Measurements from ENCODE around the gene CADPS2. TPM values are rescaled to one million over a fixed set of nuclear protein-coding genes. Genes with fewer than 3 reads are reported as not detected.

Gene CADPS2
- total and polyA plus RNA-seq, 2 of the 4 experiments (the other 2 are of a cell fraction) = 0.10 to 0.54 TPM

DNA sequence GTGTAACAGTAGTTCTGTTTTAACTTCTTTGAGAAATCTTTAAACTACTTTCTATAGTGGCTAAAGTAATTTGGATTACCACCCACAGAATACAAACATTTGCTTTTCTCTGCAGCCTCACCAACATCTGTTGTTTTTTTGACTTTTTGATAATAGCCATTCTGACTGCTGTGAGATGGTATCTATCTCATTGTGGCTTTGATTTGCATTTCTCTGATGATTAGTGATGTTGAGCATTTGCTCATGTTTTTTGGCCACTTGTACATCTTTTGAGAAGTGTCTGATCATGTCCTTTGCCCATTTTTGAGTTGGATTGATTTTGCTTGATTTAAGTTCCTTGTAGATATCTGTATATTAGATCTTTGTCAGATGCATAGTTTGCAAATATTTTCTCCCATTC is 254.0 kb downstream of the CADPS2 start:
- H4K91ac ChIP-seq (ENCODE audit: insufficient read depth, low read depth, low read length) = no peak overlapping the region
- no peak overlapping the region for H2AK9ac ChIP-seq (replicated peaks; ENCODE audit: low read depth, low read length, poor library complexity)
- no peaks in the 10 kb centered on the region for H3K79me1 ChIP-seq (ENCODE audit: low read depth in 1 of 2, low read length in 2 of 2)
- H3K27me3 ChIP-seq (ENCODE audit: control insufficient read depth, insufficient read depth, low read length) = no peaks in the 10 kb centered on the region
- no peak overlapping the region for H3K4ac ChIP-seq (ENCODE audit: low read depth, low read length)
- H3K9ac ChIP-seq (ENCODE audit: low read depth, low read length) = no peak overlapping the region
- in situ Hi-C loops (cut with MboI; ENCODE audit: low sequenced_read_pairs) = no loop called here
- H3K9me1 ChIP-seq (ENCODE audit: insufficient read depth, low read length) = no peaks in the 10 kb centered on the region
- H2BK15ac ChIP-seq (ENCODE audit: low read depth, low read length) = no peak overlapping the region
- BruUV-seq (replicated peaks) = no TSS peak
- intact Hi-C loops (cut with micrococcal nuclease) = no loop called here
- H3K23ac ChIP-seq (ENCODE audit: low read depth, low read length) = no peak overlapping the region
- no peak overlapping the region for H4K5ac ChIP-seq (ENCODE audit: low read depth, low read length)
- no peak overlapping the region for H3K56ac ChIP-seq (ENCODE audit: extremely low read depth, insufficient read depth, low read length)
- H4K8ac ChIP-seq (ENCODE audit: low read depth in 2 of 2, low read length in 2 of 2) = no peak overlapping the region
- no peaks in the 10 kb centered on the region; the same call in 1 of the 2 replicates for H3K9me3 ChIP-seq (ENCODE audit: control insufficient read depth, insufficient read depth, low read length)
- dilution Hi-C loops (cut with HindIII; ENCODE audit: low sequenced_read_pairs, unreplicated experiment) = no loop called here
- no peak overlapping the region for H2BK5ac ChIP-seq (ENCODE audit: low read depth, low read length, poor library complexity, severe bottlenecking)
- no peak overlapping the region for H2BK120ac ChIP-seq (ENCODE audit: low read depth, low read length)
- no peak overlapping the region for H2BK20ac ChIP-seq (ENCODE audit: low read depth, low read length)
- no peak overlapping the region for H2AFZ ChIP-seq (replicated peaks; ENCODE audit: low read length, poor library complexity)
- no peak overlapping the region for H3K14ac ChIP-seq (replicated peaks; ENCODE audit: low read depth, low read length)
- no peak overlapping the region for H3K27ac ChIP-seq (ENCODE audit: insufficient read depth, low read length)
- ChIA-PET POLR2A (ENCODE audit: unreplicated experiment) (no interaction called here), CTCF (no interaction called here)
- no peak for ATAC-seq (ENCODE audit: low read depth)
- H4K20me1 ChIP-seq (ENCODE audit: insufficient read depth, low read length) = no peaks in the 10 kb centered on the region
- no peaks in the 10 kb centered on the region for H3K36me3 ChIP-seq (ENCODE audit: control insufficient read depth, insufficient read depth, low read length)
- DNase-seq = no peak
- H3K4me3 ChIP-seq (ENCODE audit: insufficient read depth, low read depth, low read length) = no peak overlapping the region
- no peak overlapping the region for H3K4me2 ChIP-seq (ENCODE audit: low read depth, low read length)
- no peak overlapping the region for H2AK5ac ChIP-seq (ENCODE audit: low read depth, low read length)
- TF ChIP-seq FOS (IDR thresholded peaks at IDR 0.05; ENCODE audit: low read depth, low read length) (no peak), RCOR1 (IDR thresholded peaks at IDR 0.05; ENCODE audit: insufficient replicate concordance, low read length) (no peak)
- TF ChIP-seq, protein P1, sequence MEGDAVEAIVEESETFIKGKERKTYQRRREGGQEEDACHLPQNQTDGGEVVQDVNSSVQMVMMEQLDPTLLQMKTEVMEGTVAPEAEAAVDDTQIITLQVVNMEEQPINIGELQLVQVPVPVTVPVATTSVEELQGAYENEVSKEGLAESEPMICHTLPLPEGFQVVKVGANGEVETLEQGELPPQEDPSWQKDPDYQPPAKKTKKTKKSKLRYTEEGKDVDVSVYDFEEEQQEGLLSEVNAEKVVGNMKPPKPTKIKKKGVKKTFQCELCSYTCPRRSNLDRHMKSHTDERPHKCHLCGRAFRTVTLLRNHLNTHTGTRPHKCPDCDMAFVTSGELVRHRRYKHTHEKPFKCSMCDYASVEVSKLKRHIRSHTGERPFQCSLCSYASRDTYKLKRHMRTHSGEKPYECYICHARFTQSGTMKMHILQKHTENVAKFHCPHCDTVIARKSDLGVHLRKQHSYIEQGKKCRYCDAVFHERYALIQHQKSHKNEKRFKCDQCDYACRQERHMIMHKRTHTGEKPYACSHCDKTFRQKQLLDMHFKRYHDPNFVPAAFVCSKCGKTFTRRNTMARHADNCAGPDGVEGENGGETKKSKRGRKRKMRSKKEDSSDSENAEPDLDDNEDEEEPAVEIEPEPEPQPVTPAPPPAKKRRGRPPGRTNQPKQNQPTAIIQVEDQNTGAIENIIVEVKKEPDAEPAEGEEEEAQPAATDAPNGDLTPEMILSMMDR (conservative IDR thresholded peaks at IDR 0.05; ENCODE audit: low read depth, low read length) = no peak
- no peaks in the 10 kb centered on the region for H3K4me1 ChIP-seq (ENCODE audit: control insufficient read depth, insufficient read depth, low read length)
- no peak overlapping the region for H3K18ac ChIP-seq (ENCODE audit: low read depth, low read length)
